Measurements from ENCODE around the gene MAGIX.
A peak's percentile ranks its signal among the peaks of the same experiment; 100 is the strongest.
"Not testable (repeated sequence)": the region's sequence is repeated elsewhere in the genome, so short reads cannot be mapped to it uniquely, and the experiment has no call there.

MAGIX gene

GRCh38 chrX:49161632-49162031 is 926 bp upstream of the MAGIX start:
- DNase-seq, result no peak

GRCh38 chrX:49163555-49164419 is 1.2 kb downstream of the MAGIX start:
- DNase-seq, result peak; percentile 87 to 92 (median 87)

DNA sequence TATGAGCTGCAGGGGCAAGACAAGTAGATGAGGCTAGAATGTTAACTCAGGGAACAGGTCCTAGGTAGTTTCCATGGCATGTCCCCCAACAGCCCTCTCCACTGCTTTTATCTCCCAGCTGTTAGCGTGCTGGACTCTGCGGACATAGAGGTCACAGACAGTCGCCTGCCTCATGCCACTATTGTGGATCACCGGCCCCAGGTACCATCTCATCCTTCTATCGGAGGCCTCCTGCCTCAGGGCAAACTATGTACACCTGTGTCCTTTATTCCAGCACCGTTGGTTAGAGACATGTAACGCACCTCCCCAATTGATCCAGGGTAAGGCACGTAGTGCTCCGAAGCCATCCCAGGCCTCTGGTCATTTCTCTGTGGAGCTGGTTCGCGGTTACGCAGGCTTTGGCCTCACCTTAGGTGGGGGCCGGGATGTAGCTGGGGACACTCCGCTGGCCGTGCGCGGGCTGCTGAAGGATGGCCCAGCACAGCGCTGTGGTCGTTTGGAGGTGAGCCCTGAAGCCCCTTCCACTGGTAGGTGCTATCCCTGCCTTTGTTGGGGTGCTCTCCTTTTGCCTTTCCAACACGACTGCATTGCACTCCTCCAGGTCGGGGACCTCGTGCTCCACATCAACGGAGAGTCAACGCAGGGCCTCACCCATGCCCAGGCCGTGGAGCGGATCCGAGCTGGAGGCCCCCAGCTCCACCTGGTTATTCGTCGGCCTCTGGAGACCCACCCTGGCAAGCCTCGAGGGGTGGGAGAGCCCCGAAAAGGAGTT is 2.2 kb downstream of the MAGIX start:
- DNase-seq, result no peak

- DNase-seq, result peak; percentile 40 to 48 (median 43)
Observed at GRCh38 chrX:49165901-49166881, 3.6 kb downstream of the MAGIX start.

GRCh38 chrX:49166914-49167739 is 4.6 kb downstream of the MAGIX start:
- peak; percentile 48 to 62 (median 57) for DNase-seq

DNA sequence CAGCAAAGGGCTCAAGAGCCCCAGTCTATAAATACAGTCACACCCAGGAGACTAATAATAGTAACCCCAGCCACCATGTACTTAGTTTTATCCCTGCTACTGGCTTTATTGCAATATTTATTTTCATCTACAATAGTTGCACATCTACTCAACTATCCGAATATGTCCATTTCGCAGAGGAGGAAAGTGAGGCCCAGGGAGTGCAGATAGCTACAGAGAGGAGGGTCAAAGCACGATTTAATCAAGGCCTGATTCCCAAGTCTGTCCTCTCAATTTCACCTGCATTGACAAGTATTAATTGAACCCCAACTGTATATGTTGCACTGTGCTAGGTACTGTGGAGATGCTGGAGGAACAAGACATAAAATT is 5.2 kb downstream of the MAGIX start:
- DNase-seq, result no peak

- DNase-seq, result peak; percentile 54 to 71 (median 58)
Observed at GRCh38 chrX:49171752-49172279, 9.3 kb downstream of the MAGIX start, which contains the start of gene PLP2. Gene PLP2 (plus strand): TSS chrX:49171898. CDS start chrX:49172001, 103 bp downstream.

- DNase-seq, result peak; percentile 87 to 91 (median 88)
Observed at GRCh38 chrX:49172280-49172780, 9.8 kb downstream of the MAGIX start.

GRCh38 chrX:49173544-49173943 is 11.0 kb downstream of the MAGIX start:
- not testable (repeated sequence) for DNase-seq

GRCh38 chrX:49174723-49175122 is 12.2 kb downstream of the MAGIX start:
- DNase-seq, result no peak

GRCh38 chrX:49175435-49176274 is 13.1 kb downstream of the MAGIX start:
- no peak for DNase-seq

- peak; percentile 32 to 60 (median 45) for DNase-seq
Observed at GRCh38 chrX:49176421-49177326, 14.1 kb downstream of the MAGIX start.

- DNase-seq, result peak in 2 of 3 donors; percentile 25 to 42
Observed at GRCh38 chrX:49177338-49177833, 14.8 kb downstream of the MAGIX start.

DNA sequence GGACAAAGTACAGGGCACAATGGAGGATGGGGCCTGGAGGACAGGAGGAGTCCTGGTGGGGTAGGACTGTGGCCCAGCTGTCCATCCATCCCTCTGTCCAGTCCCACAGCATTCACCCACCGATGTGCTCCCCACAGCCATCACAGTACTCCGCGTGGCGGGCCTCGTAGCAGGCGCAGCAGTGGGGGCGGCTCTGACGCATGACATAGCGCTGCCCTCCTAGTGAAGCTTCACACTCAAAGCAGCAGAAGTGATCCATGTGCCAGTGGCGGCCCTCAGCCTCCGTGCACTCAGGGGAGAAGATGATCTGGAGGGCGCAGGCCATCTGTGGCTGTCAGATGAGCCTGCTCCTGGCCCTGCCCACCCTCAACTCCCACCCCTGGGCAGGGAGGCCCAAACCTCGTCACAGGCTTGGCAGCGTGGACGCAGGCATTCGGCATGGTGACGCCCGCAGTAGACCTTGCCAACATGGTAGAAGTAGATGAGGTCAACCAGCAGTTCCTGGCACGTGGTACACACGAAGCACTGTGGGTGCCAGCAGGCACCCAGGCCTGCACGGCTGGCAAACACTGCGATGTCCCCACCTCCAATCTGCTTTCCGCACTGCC is 15.4 kb downstream of the MAGIX start:
- no peak for DNase-seq

DNA sequence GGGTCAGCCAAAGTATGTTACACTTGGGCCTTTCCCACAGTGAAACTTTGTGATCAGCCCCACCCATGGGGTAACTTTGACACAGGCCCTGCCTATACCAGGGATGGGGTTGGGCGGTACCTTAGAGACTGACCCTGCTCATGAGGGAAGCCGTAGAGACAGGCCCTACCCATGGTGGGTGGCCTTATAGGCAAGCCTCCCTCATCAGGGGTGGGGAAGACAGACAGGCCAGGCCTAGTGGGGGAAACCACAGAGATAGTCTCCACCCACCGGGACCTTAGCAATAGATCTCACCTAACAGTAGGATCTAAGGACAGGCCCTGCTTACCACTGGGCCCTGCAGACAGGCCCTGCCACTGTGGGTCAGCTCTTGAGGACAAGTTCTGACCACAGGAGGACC is 16.0 kb downstream of the MAGIX start:
- DNase-seq, result no peak

GRCh38 chrX:49179358-49179757 is 16.8 kb downstream of the MAGIX start:
- DNase-seq, result no peak

- no peak for DNase-seq
Observed at GRCh38 chrX:49183701-49184281, 21.2 kb downstream of the MAGIX start.

Measured in suppressor macrophage treated with lipopolysaccharide for 1 hour (primary cell).